Astrocyte (in vitro differentiated cells and primary cell): ENCODE data around the gene SERPINB5.

Experiments
- CTCF ChIP-seq: IDR thresholded peaks from 2 replicates; pipeline ENCODE4 v1.5.1; 2011; ENCODE audit warnings: low read depth, mild to moderate bottlenecking, inconsistent platforms, low read length, moderate library complexity; ENCODE audit not compliant: insufficient read depth
- EZH2 ChIP-seq: IDR thresholded peaks from 2 replicates; pipeline ENCODE4 v1.6.1; 2012; ENCODE audit warnings: mild to moderate bottlenecking, low read length, inconsistent platforms; ENCODE audit not compliant: insufficient read depth

GRCh38 chr18:63550068-63550467 lies 73.3 kb downstream of the SERPINB5 start:
- TF ChIP-seq EZH2 = no peak
- no peak for TF ChIP-seq CTCF
